ENCODE data around the gene FBXO33. TPM values are rescaled to one million over a fixed set of nuclear protein-coding genes. Genes with fewer than 3 reads are reported as not detected.

FBXO33 gene
- total RNA-seq, 4 donors from 2014 or later: 12.6 to 25.2 (median 16.4) TPM

- TF ChIP-seq CTCF (IDR thresholded peaks at IDR 0.05): no peak
- ATAC-seq (ENCODE audit: low FRiP score) (no peak), DNase-seq (ENCODE audit: low spot score) (no peak)
These were observed 13.0 kb downstream of the FBXO33 start for GRCh38 chr14:39419272-39419671.

GRCh38 chr14:39417014-39417413, 15.2 kb downstream of the FBXO33 start:
- no peak for DNase-seq (ENCODE audit: low spot score)
- no peak for TF ChIP-seq CTCF (IDR thresholded peaks at IDR 0.05)
- no peak for ATAC-seq (ENCODE audit: low FRiP score)

- ATAC-seq (ENCODE audit: low FRiP score) (no peak), DNase-seq (ENCODE audit: low spot score) (no peak)
- no peak for TF ChIP-seq CTCF (IDR thresholded peaks at IDR 0.05)
These were observed 16.2 kb downstream of the FBXO33 start for GRCh38 chr14:39416072-39416471.

GRCh38 chr14:39406560-39406959, 25.7 kb downstream of the FBXO33 start:
- DNase-seq (ENCODE audit: low spot score): no peak
- ATAC-seq (ENCODE audit: low FRiP score): no peak
- no peak for TF ChIP-seq CTCF (IDR thresholded peaks at IDR 0.05)

GRCh38 chr14:39398382-39398781, 33.9 kb downstream of the FBXO33 start:
- TF ChIP-seq CTCF (IDR thresholded peaks at IDR 0.05): no peak
- DNase-seq (ENCODE audit: low spot score): no peak
- no peak for ATAC-seq (ENCODE audit: low FRiP score)

GRCh38 chr14:39396448-39396847, 35.8 kb downstream of the FBXO33 start:
- TF ChIP-seq CTCF (IDR thresholded peaks at IDR 0.05): no peak
- no peak for DNase-seq (ENCODE audit: low spot score)
- no peak for ATAC-seq (ENCODE audit: low FRiP score)

- DNase-seq (ENCODE audit: low spot score) (no peak), ATAC-seq (ENCODE audit: low FRiP score) (no peak)
- TF ChIP-seq CTCF (IDR thresholded peaks at IDR 0.05): no peak
These were observed 36.5 kb downstream of the FBXO33 start for GRCh38 chr14:39395555-39396254.

Measured in omental fat pad (tissue), 4 donors.